Neural cell (in vitro differentiated cells): ENCODE data around the gene CYB561.

Source experiments
- CTCF ChIP-seq: fragments of 450-650 bp; IDR thresholded peaks from 2 replicates; pipeline ENCODE4 v1.5.1; 2014; ENCODE audit warnings: antibody characterized with exemption, mild to moderate bottlenecking, moderate library complexity; ENCODE audit not compliant: poor library complexity, severe bottlenecking
- RAD21 ChIP-seq: fragments of 450-650 bp; conservative IDR thresholded peaks from 2 replicates; pipeline ENCODE4 v1.6.1; 2014; ENCODE audit warnings: antibody characterized with exemption, mild to moderate bottlenecking, moderate library complexity
- REST ChIP-seq: IDR thresholded peaks from 2 replicates; pipeline ENCODE4 v1.6.1; 2012; ENCODE audit warnings: borderline replicate concordance
- TAF1 ChIP-seq: IDR thresholded peaks from 2 replicates; pipeline ENCODE4 v1.6.1; 2012; ENCODE audit warnings: low read depth

- TF ChIP-seq CTCF, result no peak
- no peak for TF ChIP-seq RAD21
- TF ChIP-seq REST, result no peak
- no peak for TF ChIP-seq TAF1
These were observed 13.9 kb downstream of the CYB561 start for GRCh38 chr17:63431939-63432804.
